ENCODE data around the gene CORO1C. TPM values are rescaled to one million over a fixed set of nuclear protein-coding genes. Genes with fewer than 3 reads are reported as not detected.
"Not testable (repeated sequence)": the region's sequence is repeated elsewhere in the genome, so short reads cannot be mapped to it uniquely, and the experiment has no call there.

The CORO1C gene
- total RNA-seq, 1 experiment from 2014 or later: 138 TPM

GRCh38 chr12:108619369-108620160, 111.8 kb downstream of the CORO1C start:
- H3K36me3 ChIP-seq (ENCODE audit: control insufficient read depth in 1 of 2, insufficient read depth in 2 of 2, low read length in 2 of 2): no peaks in the 10 kb centered on the region
- ChIA-PET POLR2A (interaction anchor here (0.7 kb wide), 2 partner anchors 10 to 12 kb away, joined by 3 read pairs; no protein-coding TSS in a partner anchor), RAD21 (ENCODE audit: low non-redundant PET in 1 of 2, low total read pairs in 2 of 2, uncharacterized antibody in 2 of 2, unreplicated experiment in 2 of 2) (no interaction called here), CTCF (interaction anchor here (0.7 to 2.9 kb wide), 9 partner anchors 11 to 331 kb away, joined by 3 to 13 read pairs (median 3); partner anchors contain the start of gene ISCU)
- H3K27ac ChIP-seq (ENCODE audit: low read depth, low read length): no peak overlapping the region
- H3K27me3 ChIP-seq (ENCODE audit: insufficient read depth, low read length): no peaks in the 10 kb centered on the region
- DNase-seq (ENCODE audit: low read depth, low spot score): no peak
- intact Hi-C loops (cut with micrococcal nuclease): loop anchor here (5.0 to 10.0 kb wide), 3 partner anchors 285 to 705 kb away; partner anchors contain the start of gene CMKLR1
- no peak overlapping the region for H3K4me2 ChIP-seq (ENCODE audit: low read length)
- BruUV-seq (replicated peaks): no TSS peak
- no peaks in the 10 kb centered on the region for H3K79me2 ChIP-seq (ENCODE audit: insufficient read depth, low read length)
- no peak overlapping the region for H3K4me3 ChIP-seq (replicated peaks in 1 of 2; ENCODE audit: low read depth in 1 of 2, low read length in 2 of 2)
- no peak overlapping the region for H2AFZ ChIP-seq (ENCODE audit: low read depth, low read length, poor library complexity, severe bottlenecking)
- H3K9ac ChIP-seq (ENCODE audit: low read length): no peak overlapping the region
- no peaks in the 10 kb centered on the region for H4K20me1 ChIP-seq (ENCODE audit: insufficient read depth)
- peaks cover 0 to 6% of the 10 kb centered on the region in 2 experiments; a peak in 1 of 4 replicates for H3K9me3 ChIP-seq (ENCODE audit: control insufficient read depth in 1 of 2, insufficient read depth in 1 of 2, low read depth in 1 of 2, low read length in 2 of 2)
- H3K4me1 ChIP-seq (ENCODE audit: control insufficient read depth in 1 of 2, insufficient read depth in 2 of 2, low read length in 2 of 2): peaks cover 0 to 13% of the 10 kb centered on the region in 2 experiments; a peak in 2 of 4 replicates
- ATAC-seq: no peak
- H3K9me2 ChIP-seq (ENCODE audit: insufficient read depth): no peaks in the 10 kb centered on the region
- TF ChIP-seq SP1 (IDR thresholded peaks at IDR 0.05; ENCODE audit: low read depth): no peak
- no peak for TF ChIP-seq EGR1 (IDR thresholded peaks at IDR 0.05; ENCODE audit: low read depth)
- no peak for TF ChIP-seq CTCF (IDR thresholded peaks at IDR 0.05 in 2 of 3, conservative IDR thresholded peaks at IDR 0.05 in 1 of 3; ENCODE audit: borderline replicate concordance in 1 of 3, insufficient read depth in 1 of 3, low read depth in 2 of 3, low read length in 2 of 3)
- no peak for TF ChIP-seq EZH2 (IDR thresholded peaks at IDR 0.05)
- no peak for TF ChIP-seq ZNF274 (IDR thresholded peaks at IDR 0.05; ENCODE audit: low read depth, low read length)
- TF ChIP-seq CBX3 (IDR thresholded peaks at IDR 0.05; ENCODE audit: low read depth): no peak
- no peak for TF ChIP-seq TCF7L2 (IDR thresholded peaks at IDR 0.05; ENCODE audit: borderline replicate concordance, extremely low read depth, insufficient read depth, insufficient read length)
- TF ChIP-seq CEBPB (IDR thresholded peaks at IDR 0.05; ENCODE audit: low read depth): no peak
- TF ChIP-seq ELF1 (IDR thresholded peaks at IDR 0.05; ENCODE audit: borderline replicate concordance, low read depth): no peak
- no peak for TF ChIP-seq EZH2phosphoT487 (IDR thresholded peaks at IDR 0.05; ENCODE audit: borderline replicate concordance)
- TF ChIP-seq RAD21 (IDR thresholded peaks at IDR 0.05; ENCODE audit: low read depth): no peak
- TF ChIP-seq JUND (IDR thresholded peaks at IDR 0.05): no peak

- not testable (repeated sequence) for H3K4me2 ChIP-seq (ENCODE audit: low read length); H2AFZ ChIP-seq (ENCODE audit: low read depth, low read length, poor library complexity, severe bottlenecking)
- POLR2A ChIA-PET: interaction anchor here (1.1 to 1.4 kb wide), 2 partner anchors 54 to 57 kb away, joined by 3 read pairs; partner anchors contain the start of gene ISCU
Observed at GRCh38 chr12:108618953-108619274, 112.4 kb downstream of the CORO1C start.

More at GRCh38 chr12:108618953-108619274, 112.4 kb downstream of the CORO1C start:
- H3K36me3 ChIP-seq (ENCODE audit: control insufficient read depth in 1 of 2, insufficient read depth in 2 of 2, low read length in 2 of 2); H3K9ac ChIP-seq (ENCODE audit: low read length); ATAC-seq; H3K9me2 ChIP-seq (ENCODE audit: insufficient read depth); H3K9me3 ChIP-seq (ENCODE audit: control insufficient read depth in 1 of 2, insufficient read depth in 1 of 2, low read depth in 1 of 2, low read length in 2 of 2); H3K79me2 ChIP-seq (ENCODE audit: insufficient read depth, low read length); DNase-seq (ENCODE audit: low read depth, low spot score); H4K20me1 ChIP-seq (ENCODE audit: insufficient read depth); H3K4me3 ChIP-seq (replicated peaks in 1 of 2; ENCODE audit: low read depth in 1 of 2, low read length in 2 of 2); H3K27ac ChIP-seq (ENCODE audit: low read depth, low read length); BruUV-seq (replicated peaks); H3K27me3 ChIP-seq (ENCODE audit: insufficient read depth, low read length): not testable (repeated sequence)
- H3K4me1 ChIP-seq (ENCODE audit: control insufficient read depth in 1 of 2, insufficient read depth in 2 of 2, low read length in 2 of 2): peaks cover 0 to 13% of the 10 kb centered on the region in 2 experiments; a peak in 2 of 4 replicates
- intact Hi-C loops (cut with micrococcal nuclease): loop anchor here (1.0 to 10.0 kb wide), 6 partner anchors 49 to 704 kb away; partner anchors contain the start of genes CMKLR1 and FICD
- RAD21 ChIA-PET (ENCODE audit: low non-redundant PET in 1 of 2, low total read pairs in 2 of 2, uncharacterized antibody in 2 of 2, unreplicated experiment in 2 of 2): interaction anchor here in 1 of 2 experiments (0.6 kb wide), 1 partner anchor 31 kb away, joined by 3 read pairs; no protein-coding TSS in a partner anchor
- CTCF ChIA-PET: interaction anchor here (0.7 to 2.9 kb wide), 11 partner anchors 11 to 556 kb away, joined by 3 to 13 read pairs (median 3); partner anchors contain the start of gene ISCU

Data from HCT116 (cell line).